SK-N-SH (cell line): Measurements from ENCODE around the gene RAI1. TPM values are rescaled to one million over a fixed set of nuclear protein-coding genes. Genes with fewer than 3 reads are reported as not detected.
A peak's percentile ranks its signal among the peaks of the same experiment; 100 is the strongest.

Source experiments
- CTCF ChIA-PET: fragments of 300-600, 350-600 bp; formaldehyde crosslinking; extraction: SDS; loops from one replicate; lab custom pipeline; 2021; lab: Yijun Ruan, JAX
- POLR2A ChIA-PET: fragments of 350-600 bp; sonication (Branson Sonifier 250); formaldehyde crosslinking; extraction: SDS; loops from one replicate; lab custom pipeline; 2020; ENCODE audit warnings: antibody characterized with exemption, inconsistent platforms; lab: Yijun Ruan, JAX
- DNase-seq: peaks from one replicate; pipeline ENCODE4 v3.0.0; 2012
- H2AFZ ChIP-seq: fragments of 200-600 bp; sonication (generic); 2 replicates; pipeline ENCODE4 v1.8.1; 2016; ENCODE audit warnings: antibody characterized with exemption, mild to moderate bottlenecking, low read depth
- H3F3A ChIP-seq: fragments of 200-600 bp; sonication (generic); replicated peaks from 2 replicates; pipeline ENCODE3; 2016; ENCODE audit warnings: antibody characterized with exemption, mild to moderate bottlenecking; ENCODE audit not compliant: insufficient read depth
- H3K27ac ChIP-seq, 2 experiments: fragments of 200-500 bp in 1 of 2; fragments of 200-600 bp in 1 of 2; sonication (Bioruptor generic) in 1 of 2; sonication (generic), shearing (Covaris generic) in 1 of 2; 2 replicates each; pipeline versions ENCODE4 v1.5.1 to v1.6.1; 2014 to 2016; ENCODE audit warnings: low read depth in 2 of 2, inconsistent platforms in 1 of 2, low read length in 1 of 2, mild to moderate bottlenecking in 1 of 2, mixed read lengths in 1 of 2
- H3K27me3 ChIP-seq: fragments of 200-600 bp; sonication (generic), shearing (Covaris generic); 2 replicates; pipeline ENCODE4 v1.6.1; 2016; ENCODE audit warnings: mixed run types; ENCODE audit not compliant: insufficient read depth
- H3K36me3 ChIP-seq, 2 experiments: fragments of 200-500 bp in 1 of 2; fragments of 200-600 bp in 1 of 2; sonication (Bioruptor generic) in 1 of 2; sonication (generic) in 1 of 2; replicated peaks in 1 of 2; 2 replicates each; pipeline versions ENCODE3 to v1.5.1; 2014 to 2016; ENCODE audit warnings: low read length in 1 of 2, mild to moderate bottlenecking in 1 of 2; ENCODE audit not compliant: insufficient read depth in 2 of 2, control insufficient read depth in 1 of 2
- H3K4me1 ChIP-seq, 2 experiments: fragments of 200-500 bp in 1 of 2; fragments of 200-600 bp in 1 of 2; sonication (Bioruptor generic) in 1 of 2; sonication (generic), shearing (Covaris generic) in 1 of 2; 2 replicates each; pipeline versions ENCODE4 v1.5.1 to v1.6.1; 2014 to 2016; ENCODE audit warnings: low read depth in 1 of 2, low read length in 1 of 2, mixed run types in 1 of 2; ENCODE audit not compliant: insufficient read depth in 2 of 2, control insufficient read depth in 1 of 2
- H3K4me2 ChIP-seq: fragments of 200-600 bp; sonication (generic), shearing (Covaris generic); 2 replicates; pipeline ENCODE4 v1.6.1; 2017; ENCODE audit warnings: mixed run types
- H3K4me3 ChIP-seq, 2 experiments: fragments of 200-500 bp in 1 of 2; fragments of 200-600 bp in 1 of 2; sonication (Bioruptor generic) in 1 of 2; sonication (generic), shearing (Covaris generic) in 1 of 2; 2 replicates each; pipeline versions ENCODE4 v1.5.1 to v1.8.1; 2014 to 2016; ENCODE audit warnings: low read depth in 2 of 2, inconsistent platforms in 1 of 2, low read length in 1 of 2, mild to moderate bottlenecking in 1 of 2, mixed read lengths in 1 of 2, moderate library complexity in 1 of 2
- H3K79me2 ChIP-seq: fragments of 200-600 bp; sonication (generic); 2 replicates; pipeline ENCODE4 v1.8.1; 2017; ENCODE audit warnings: mild to moderate bottlenecking; ENCODE audit not compliant: insufficient read depth
- H3K9ac ChIP-seq: fragments of 200-600 bp; sonication (generic); 2 replicates; pipeline ENCODE4 v1.6.1; 2017; ENCODE audit warnings: mixed run types
- H3K9me2 ChIP-seq: fragments of 200-600 bp; sonication (generic); 2 replicates; pipeline ENCODE4 v1.6.1; 2017; ENCODE audit warnings: mixed run types
- H3K9me3 ChIP-seq: fragments of 200-600 bp; sonication (generic); 2 replicates; pipeline ENCODE4 v1.6.1; 2017; ENCODE audit warnings: mixed run types, mild to moderate bottlenecking, moderate library complexity
- H4K20me1 ChIP-seq: fragments of 200-600 bp; sonication (generic); 2 replicates; pipeline ENCODE4 v1.6.1; 2017; ENCODE audit warnings: mild to moderate bottlenecking, mixed run types; ENCODE audit not compliant: insufficient read depth
- CHD2 ChIP-seq: fragments of 150-350 bp; IDR thresholded peaks from 2 replicates; pipeline ENCODE4 v1.6.1; 2018; ENCODE audit warnings: low read length; ENCODE audit not compliant: partially characterized antibody
- FOXJ3 ChIP-seq: sonication (generic); formaldehyde crosslinking; IDR thresholded peaks from 2 replicates; pipeline ENCODE4 v1.5.1; 2020; ENCODE audit warnings: mild to moderate bottlenecking, missing genetic modification reagents
- GABPA ChIP-seq: IDR thresholded peaks from 2 replicates; pipeline ENCODE4 v1.4.0; 2012; ENCODE audit warnings: low read depth, mild to moderate bottlenecking
- IRF3 ChIP-seq: fragments of 150-350 bp; IDR thresholded peaks from 2 replicates; pipeline ENCODE4 v1.6.1; 2016; ENCODE audit warnings: mild to moderate bottlenecking, low read depth, low read length
- JUND ChIP-seq: IDR thresholded peaks from 2 replicates; pipeline ENCODE4 v1.4.0; 2012
- MAX ChIP-seq: IDR thresholded peaks from 2 replicates; pipeline ENCODE4 v1.4.0; 2012; ENCODE audit warnings: low read depth
- MEF2A ChIP-seq: IDR thresholded peaks from 2 replicates; pipeline ENCODE4 v1.4.0; 2012; ENCODE audit warnings: low read depth, borderline replicate concordance
- MXI1 ChIP-seq: IDR thresholded peaks from 2 replicates; pipeline ENCODE4 v1.6.1; 2012; ENCODE audit warnings: mild to moderate bottlenecking, low read depth, low read length, improper control_type of control experiment
- NFIC ChIP-seq: IDR thresholded peaks from 2 replicates; pipeline ENCODE4 v1.4.0; 2012; ENCODE audit warnings: borderline replicate concordance
- NRF1 ChIP-seq: IDR thresholded peaks from 2 replicates; pipeline ENCODE4 v1.6.1; 2012; ENCODE audit warnings: low read depth, mild to moderate bottlenecking, low read length
- POLR2AphosphoS5 ChIP-seq: IDR thresholded peaks from 2 replicates; pipeline ENCODE4 v1.6.1; 2012; ENCODE audit warnings: low read depth, low read length
- RAD21 ChIP-seq: IDR thresholded peaks from 2 replicates; pipeline ENCODE4 v1.6.1; 2012; ENCODE audit warnings: mild to moderate bottlenecking, low read length
- RFX5 ChIP-seq: IDR thresholded peaks from 2 replicates; pipeline ENCODE4 v1.6.1; 2012; ENCODE audit warnings: mild to moderate bottlenecking, improper control_type of control experiment, low read length
- RXRA ChIP-seq: IDR thresholded peaks from 2 replicates; pipeline ENCODE4 v1.4.0; 2012; ENCODE audit warnings: low read depth, mild to moderate bottlenecking, borderline replicate concordance
- SIN3A ChIP-seq: IDR thresholded peaks from 2 replicates; pipeline ENCODE4 v1.6.1; 2012; ENCODE audit warnings: low read depth, mild to moderate bottlenecking, low read length, moderate library complexity, borderline replicate concordance
- TAF1 ChIP-seq: IDR thresholded peaks from 2 replicates; pipeline ENCODE4 v1.6.1; 2012; ENCODE audit warnings: low read depth, mild to moderate bottlenecking, low read length, moderate library complexity, borderline replicate concordance
- TEAD4 ChIP-seq: IDR thresholded peaks from 2 replicates; pipeline ENCODE4 v1.4.0; 2012; ENCODE audit warnings: mild to moderate bottlenecking, borderline replicate concordance; ENCODE audit not compliant: insufficient read depth
- USF1 ChIP-seq: IDR thresholded peaks from 2 replicates; pipeline ENCODE4 v1.4.0; 2012; ENCODE audit warnings: low read depth, borderline replicate concordance
- ZBTB33 ChIP-seq: IDR thresholded peaks from 2 replicates; pipeline ENCODE4 v1.4.0; 2012; ENCODE audit warnings: low read depth, borderline replicate concordance
- WGBS: methylation state at CpG from one replicate; pipeline ENCODE4 v1.1.6; 2017; ENCODE audit warnings: low lambda C conversion rate; 5-methylcytosine and 5-hydroxymethylcytosine counted together
- polyA plus RNA-seq, 3 experiments: library from polyadenylated mRNA; depleted of rRNA; stranded (reverse); fragments of >200 nt; gene quantifications; 2 replicates each; pipeline ENCODE4 v1.2.3, GENCODE V29; 2012

The RAI1 gene
- polyA plus RNA-seq, 1 of the 3 experiments (the other 2 are of a cell fraction): 4.7 TPM

GRCh38 chr17:17836250-17836817 is 155.1 kb downstream of the RAI1 start:
- Histone ChIP-seq H3K27me3 (no peaks in the 10 kb centered on the region), H3K36me3 (no peaks in the 10 kb centered on the region), H3K27ac (peak overlapping the region; percentile 69 to 95), H4K20me1 (no peaks in the 10 kb centered on the region), H3K79me2 (peaks cover 6% of the 10 kb centered on the region; the same call in 1 of the 2 replicates), H3K9me3 (no peaks in the 10 kb centered on the region), H2AFZ (peak overlapping the region; percentile 61; the same call in 1 of the 2 replicates), H3K9me2 (no peaks in the 10 kb centered on the region), H3K4me2 (peak overlapping the region; percentile 94), H3K9ac (peak overlapping the region; percentile 88), H3K4me1 (peaks cover 22 to 63% of the 10 kb centered on the region in 2 experiments; a peak in 3 of 4 replicates), H3F3A (peaks cover 17% of the 10 kb centered on the region), H3K4me3 (peak overlapping the region; percentile 75 to 79)
- no peak for TF ChIP-seq TEAD4
- TF ChIP-seq FOXJ3: no peak
- peak; percentile 98 for TF ChIP-seq RXRA
- peak; percentile 58; the same call in 1 of the 2 replicates for TF ChIP-seq SIN3A
- TF ChIP-seq TAF1: peak; percentile 74
- TF ChIP-seq MXI1: peak; percentile 87; the same call in 1 of the 2 replicates
- no peak; the same call in 1 of the 2 replicates for TF ChIP-seq NFIC
- TF ChIP-seq RFX5: peak; percentile 40; the same call in 1 of the 2 replicates
- TF ChIP-seq GABPA: no peak
- TF ChIP-seq ZBTB33: 0 out of 2 replicates have a peak, but pooled peaks have one; percentile 33
- TF ChIP-seq CHD2: peak; percentile 92
- no peak for TF ChIP-seq MEF2A
- TF ChIP-seq RAD21: peak; percentile 11
- TF ChIP-seq POLR2AphosphoS5: peak; percentile 89
- peak; percentile 34 for TF ChIP-seq MAX
- peak; percentile 97 for TF ChIP-seq NRF1
- TF ChIP-seq IRF3: no peak
- no peak for TF ChIP-seq JUND
- TF ChIP-seq USF1: no peak
- 0% methylated on average over 5 of the region's 69 CpGs for WGBS
- DNase-seq: peak; percentile 96
- ChIA-PET CTCF (interaction anchor here (0.9 to 5.2 kb wide), 11 partner anchors 9 to 155 kb away, joined by 3 to 32 read pairs (median 4); partner anchors contain the start of gene RAI1), POLR2A (interaction anchor here (0.6 to 4.0 kb wide), 34 partner anchors 10 to 481 kb away, joined by 3 to 44 read pairs (median 5); no protein-coding TSS in a partner anchor)
